HEK293 (cell line): ENCODE data around the gene SEMA4B.

ENCODE experiments used
- ATF2 ChIP-seq: fragments of 450-650 bp; formaldehyde crosslinking; IDR thresholded peaks from 2 replicates; pipeline ENCODE4 v1.5.1; 2016; ENCODE audit warnings: missing biosample characterization, missing genetic modification characterization, low read depth
- BCL11B ChIP-seq: fragments of 450-650 bp; formaldehyde crosslinking; IDR thresholded peaks from 2 replicates; pipeline ENCODE4 v1.5.1; 2016; ENCODE audit warnings: low read depth, missing biosample characterization, missing genetic modification characterization
- HIC1 ChIP-seq: fragments of 450-650 bp; formaldehyde crosslinking; IDR thresholded peaks from 2 replicates; pipeline ENCODE4 v1.5.1; 2016; ENCODE audit warnings: missing biosample characterization, missing genetic modification characterization
- KLF16 ChIP-seq: fragments of 450-650 bp; formaldehyde crosslinking; IDR thresholded peaks from 2 replicates; pipeline ENCODE4 v1.5.1; 2017; ENCODE audit warnings: missing biosample characterization, missing genetic modification characterization
- SP2 ChIP-seq: fragments of 450-650 bp; formaldehyde crosslinking; IDR thresholded peaks from 2 replicates; pipeline ENCODE4 v1.5.1; 2016; ENCODE audit warnings: missing biosample characterization, missing genetic modification characterization
- SP3 ChIP-seq: fragments of 450-650 bp; formaldehyde crosslinking; IDR thresholded peaks from 2 replicates; pipeline ENCODE4 v1.5.1; 2016; ENCODE audit warnings: missing biosample characterization, missing genetic modification characterization
- SP7 ChIP-seq: fragments of 450-650 bp; formaldehyde crosslinking; IDR thresholded peaks from 2 replicates; pipeline ENCODE4 v1.5.1; 2016; ENCODE audit warnings: missing biosample characterization, missing genetic modification characterization
- YY2 ChIP-seq: fragments of 450-650 bp; formaldehyde crosslinking; IDR thresholded peaks from 2 replicates; pipeline ENCODE4 v1.5.1; 2016; ENCODE audit warnings: missing biosample characterization, missing genetic modification characterization
- ZBTB10 ChIP-seq: fragments of 450-650 bp; formaldehyde crosslinking; IDR thresholded peaks from 2 replicates; pipeline ENCODE4 v1.5.1; 2016; ENCODE audit warnings: missing biosample characterization, missing genetic modification characterization
- ZBTB17 ChIP-seq: fragments of 450-650 bp; formaldehyde crosslinking; IDR thresholded peaks from 2 replicates; pipeline ENCODE4 v1.5.1; 2016; ENCODE audit warnings: missing biosample characterization, missing genetic modification characterization
- ZBTB21 ChIP-seq: fragments of 450-650 bp; formaldehyde crosslinking; IDR thresholded peaks from 2 replicates; pipeline ENCODE4 v1.5.1; 2017; ENCODE audit warnings: missing biosample characterization, missing genetic modification characterization
- ZBTB8A ChIP-seq: fragments of 450-650 bp; formaldehyde crosslinking; IDR thresholded peaks from 2 replicates; pipeline ENCODE4 v1.5.1; 2016; ENCODE audit warnings: missing biosample characterization, missing genetic modification characterization
- ZNF174 ChIP-seq: fragments of 450-650 bp; formaldehyde crosslinking; IDR thresholded peaks from 2 replicates; pipeline ENCODE4 v1.5.0; 2017; ENCODE audit warnings: missing biosample characterization, mild to moderate bottlenecking, missing genetic modification characterization
- ZNF184 ChIP-seq: fragments of 450-650 bp; IDR thresholded peaks from 2 replicates; pipeline ENCODE4 v1.5.1; 2018; ENCODE audit warnings: missing biosample characterization, mild to moderate bottlenecking, missing genetic modification characterization
- ZNF239 ChIP-seq: fragments of 450-650 bp; formaldehyde crosslinking; IDR thresholded peaks from 2 replicates; pipeline ENCODE4 v1.5.1; 2016; ENCODE audit warnings: missing biosample characterization, missing genetic modification characterization
- ZNF404 ChIP-seq: fragments of 450-650 bp; formaldehyde crosslinking; IDR thresholded peaks from 2 replicates; pipeline ENCODE4 v1.5.1; 2017; ENCODE audit warnings: missing biosample characterization, missing genetic modification characterization
- ZNF416 ChIP-seq: fragments of 450-650 bp; formaldehyde crosslinking; IDR thresholded peaks from 2 replicates; pipeline ENCODE4 v1.5.1; 2016; ENCODE audit warnings: missing biosample characterization, missing genetic modification characterization
- ZNF423 ChIP-seq: fragments of 450-650 bp; formaldehyde crosslinking; IDR thresholded peaks from 2 replicates; pipeline ENCODE4 v1.5.1; 2016; ENCODE audit warnings: missing biosample characterization, missing genetic modification characterization
- ZNF449 ChIP-seq: fragments of 450-650 bp; formaldehyde crosslinking; IDR thresholded peaks from 2 replicates; pipeline ENCODE4 v1.5.1; 2017; ENCODE audit warnings: missing biosample characterization, mild to moderate bottlenecking, missing genetic modification characterization, moderate library complexity
- ZNF530 ChIP-seq: fragments of 450-650 bp; formaldehyde crosslinking; IDR thresholded peaks from 2 replicates; pipeline ENCODE4 v1.5.1; 2016; ENCODE audit warnings: low read depth, missing biosample characterization, missing genetic modification characterization
- ZNF544 ChIP-seq: fragments of 450-650 bp; formaldehyde crosslinking; IDR thresholded peaks from 2 replicates; pipeline ENCODE4 v1.5.0; 2017; ENCODE audit warnings: missing biosample characterization, missing genetic modification characterization
- ZNF555 ChIP-seq: fragments of 450-650 bp; formaldehyde crosslinking; conservative IDR thresholded peaks from 2 replicates; pipeline ENCODE4 v1.5.1; 2017; ENCODE audit warnings: missing biosample characterization, mild to moderate bottlenecking, missing genetic modification characterization, inconsistent platforms
- ZNF558 ChIP-seq: fragments of 450-650 bp; formaldehyde crosslinking; IDR thresholded peaks from 2 replicates; pipeline ENCODE4 v1.5.1; 2016; ENCODE audit warnings: missing biosample characterization, missing genetic modification characterization
- ZNF561 ChIP-seq: fragments of 450-650 bp; IDR thresholded peaks from 2 replicates; pipeline ENCODE4 v1.5.1; 2018; ENCODE audit warnings: missing biosample characterization, missing genetic modification characterization, borderline replicate concordance
- ZNF645 ChIP-seq: fragments of 450-650 bp; formaldehyde crosslinking; IDR thresholded peaks from 2 replicates; pipeline ENCODE4; 2016; ENCODE audit warnings: missing biosample characterization, missing genetic modification characterization
- ZNF677 ChIP-seq: fragments of 450-650 bp; IDR thresholded peaks from 2 replicates; pipeline ENCODE4 v1.5.0; 2018; ENCODE audit warnings: missing biosample characterization, mild to moderate bottlenecking, missing genetic modification characterization, moderate library complexity
- ZNF747 ChIP-seq: fragments of 450-650 bp; formaldehyde crosslinking; IDR thresholded peaks from 2 replicates; pipeline ENCODE4 v1.5.1; 2016; ENCODE audit warnings: missing biosample characterization, missing genetic modification characterization
- ZNF76 ChIP-seq: fragments of 450-650 bp; formaldehyde crosslinking; IDR thresholded peaks from 2 replicates; pipeline ENCODE4; 2016; ENCODE audit warnings: low read depth, missing biosample characterization, missing genetic modification characterization, borderline replicate concordance
- ZSCAN5A ChIP-seq: fragments of 450-650 bp; formaldehyde crosslinking; IDR thresholded peaks from 2 replicates; pipeline ENCODE4 v1.5.1; 2016; ENCODE audit warnings: missing biosample characterization, missing genetic modification characterization

Gene SEMA4B

GRCh38 chr15:90249203-90249863 lies 48.2 kb downstream of the SEMA4B start, which contains the start of gene TTLL13 (continued):
- TF ChIP-seq HIC1 (tag by site-specific recombination), result no peak
- TF ChIP-seq ZNF416 (tag by site-specific recombination), result no peak
- peak; percentile 60 for TF ChIP-seq ZNF76 (tag by site-specific recombination)
- TF ChIP-seq ZNF530 (tag by site-specific recombination), result no peak
- peak; percentile 59 for TF ChIP-seq SP3
- peak; percentile 43; the same call in 1 of the 2 replicates for TF ChIP-seq SP7 (tag by site-specific recombination)
- peak; percentile 25; the same call in 1 of the 2 replicates for TF ChIP-seq ZBTB8A (tag by site-specific recombination)
- no peak for TF ChIP-seq YY2 (tag by site-specific recombination)
- no peak for TF ChIP-seq ZBTB21 (tag by site-specific recombination)
- no peak for TF ChIP-seq ZNF561 (tag by site-specific recombination)
- no peak for TF ChIP-seq ZNF423 (tag by site-specific recombination)
- TF ChIP-seq ZNF404 (tag by site-specific recombination), result no peak
- no peak for TF ChIP-seq ZNF555 (tag by site-specific recombination)
- no peak for TF ChIP-seq ATF2 (tag by site-specific recombination)
- TF ChIP-seq ZSCAN5A (tag by site-specific recombination), result no peak
- no peak for TF ChIP-seq BCL11B (tag by site-specific recombination)
- TF ChIP-seq KLF16 (tag by site-specific recombination), result 0 out of 2 replicates have a peak, but pooled peaks have one; percentile 17
- no peak for TF ChIP-seq ZNF677 (tag by site-specific recombination)
- TF ChIP-seq ZNF239 (tag by site-specific recombination), result no peak
- peak; percentile 89 for TF ChIP-seq SP2 (tag by site-specific recombination)
- no peak for TF ChIP-seq ZNF449 (tag by site-specific recombination)
- TF ChIP-seq ZNF747 (tag by site-specific recombination), result no peak
- TF ChIP-seq ZNF645 (tag by site-specific recombination), result no peak
- peak; percentile 46; the same call in 1 of the 2 replicates for TF ChIP-seq ZBTB17 (tag by site-specific recombination)
- no peak for TF ChIP-seq ZNF544 (tag by site-specific recombination)
- TF ChIP-seq ZNF184, result no peak
- peak; percentile 19; the same call in 1 of the 2 replicates for TF ChIP-seq ZNF558 (tag by site-specific recombination)
- TF ChIP-seq ZNF174 (tag by site-specific recombination), result no peak
- peak; percentile 64 for TF ChIP-seq ZBTB10 (tag by site-specific recombination)
